Measurements from ENCODE around the gene MAK. TPM values are rescaled to one million over a fixed set of nuclear protein-coding genes. Genes with fewer than 3 reads are reported as not detected.

MAK gene
- total RNA-seq, 4 donors from 2014 or later = 0.27 TPM; not detected in 3

GRCh38 chr6:10849901-10850300 lies 11.6 kb upstream of the MAK start:
- Histone ChIP-seq H3K4me3 (no peak overlapping the region), H3K4me1 (no peaks in the 10 kb centered on the region), H3K27me3 (no peaks in the 10 kb centered on the region), H3K36me3 (no peaks in the 10 kb centered on the region), H3K9me3 (peaks cover 0 to 4% (median 2%) of the 10 kb centered on the region in 4 donors), H3K27ac (no peak overlapping the region)
- DNase-seq = no peak
- no peak for TF ChIP-seq CTCF (IDR thresholded peaks at IDR 0.05)

- Histone ChIP-seq H3K27me3 (no peaks in the 10 kb centered on the region), H3K36me3 (no peaks in the 10 kb centered on the region), H3K4me3 (no peak overlapping the region), H3K4me1 (no peaks in the 10 kb centered on the region), H3K9me3 (no peaks in the 10 kb centered on the region), H3K27ac (no peak overlapping the region)
- DNase-seq = no peak
- TF ChIP-seq CTCF (IDR thresholded peaks at IDR 0.05) (peak in 1 of 6 experiments; percentile 18), POLR2A (IDR thresholded peaks at IDR 0.05) (no peak)
Observed at GRCh38 chr6:10847684-10848083, 9.3 kb upstream of the MAK start.

- no peak overlapping the region for H3K4me3 ChIP-seq
- no peaks in the 10 kb centered on the region for H3K27me3 ChIP-seq
- no peaks in the 10 kb centered on the region for H3K9me3 ChIP-seq
- TF ChIP-seq CTCF (IDR thresholded peaks at IDR 0.05) = no peak
- no peak for TF ChIP-seq POLR2A (IDR thresholded peaks at IDR 0.05)
- no peaks in the 10 kb centered on the region for H3K36me3 ChIP-seq
- peaks cover 0 to 5% (median 0%) of the 10 kb centered on the region in 4 donors for H3K4me1 ChIP-seq
- no peak overlapping the region for H3K27ac ChIP-seq
- DNase-seq = no peak
Observed at GRCh38 chr6:10843554-10843953, 5.2 kb upstream of the MAK start.

GRCh38 chr6:10838794-10839333 lies 525 bp upstream of the MAK start:
- Histone ChIP-seq H3K4me1 (peaks cover 0 to 14% (median 12%) of the 10 kb centered on the region in 4 donors), H3K4me3 (peak overlapping the region; percentile 45 to 70 (median 64)), H3K27me3 (peaks cover 0 to 6% of the 10 kb centered on the region in 2 donors), H3K27ac (peak overlapping the region in 2 of 4 donors; percentile 20 to 25), H3K9me3 (no peaks in the 10 kb centered on the region), H3K36me3 (no peaks in the 10 kb centered on the region)
- DNase-seq = no peak
- TF ChIP-seq CTCF (IDR thresholded peaks at IDR 0.05) (no peak), POLR2A (IDR thresholded peaks at IDR 0.05) (no peak)

GRCh38 chr6:10837622-10837994 lies 731 bp downstream of the MAK start:
- TF ChIP-seq CTCF (IDR thresholded peaks at IDR 0.05) (no peak), POLR2A (IDR thresholded peaks at IDR 0.05) (no peak)
- Histone ChIP-seq H3K27ac (peak overlapping the region in 1 of 4 donors; percentile 34), H3K36me3 (no peaks in the 10 kb centered on the region), H3K4me1 (peaks cover 0 to 14% (median 12%) of the 10 kb centered on the region in 4 donors), H3K4me3 (peak overlapping the region; percentile 45 to 70 (median 64)), H3K27me3 (peaks cover 0 to 6% of the 10 kb centered on the region in 2 donors), H3K9me3 (no peaks in the 10 kb centered on the region)
- peak in 1 of 3 donors; percentile 51 for DNase-seq
